Loucy (cell line): Measurements from ENCODE around the gene HOXB7.

Experiments used
- EZH2phosphoT487 ChIP-seq: fragments of 200-600 bp; IDR thresholded peaks from 2 replicates; pipeline ENCODE4 v1.6.1; 2018; ENCODE audit warnings: antibody characterized with exemption, mild to moderate bottlenecking, moderate library complexity, borderline replicate concordance
- TF ChIP-seq, protein P1 (sequence below): fragments of 200-600 bp; sonication (generic); conservative IDR thresholded peaks from 2 replicates; pipeline ENCODE4 v1.5.1; 2014; ENCODE audit warnings: mild to moderate bottlenecking, antibody characterized with exemption, low read length

DNA sequence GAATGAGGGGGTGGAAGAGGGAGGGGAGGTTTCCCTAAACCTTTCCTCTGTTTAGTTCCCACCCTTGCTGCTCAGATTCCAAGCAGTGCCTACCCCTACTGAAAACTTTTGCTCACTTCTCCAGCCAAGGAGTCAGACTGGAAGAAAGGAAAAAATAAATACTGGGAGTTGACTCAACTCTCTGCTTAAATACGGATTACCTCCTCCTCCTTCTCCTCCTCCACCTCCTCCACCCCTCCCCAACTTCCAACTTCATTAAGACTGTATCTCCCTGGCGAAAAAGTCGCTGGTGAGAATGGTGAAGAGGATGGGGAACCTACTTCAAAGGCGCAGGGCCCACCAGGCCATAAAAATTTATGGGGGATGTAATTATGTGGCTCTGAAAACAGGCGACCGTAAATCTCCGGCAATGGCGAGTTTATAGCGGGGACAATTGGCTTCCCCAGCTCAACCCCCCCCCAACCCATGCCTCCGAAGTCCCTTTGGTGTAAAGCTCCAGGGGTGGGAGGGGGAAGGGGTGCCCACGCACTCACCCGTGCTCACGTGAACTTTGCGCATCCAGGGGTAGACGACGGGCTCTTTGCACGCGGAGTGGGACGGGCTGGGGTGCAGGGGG, 33.4 kb downstream of the HOXB7 start:
- TF ChIP-seq, protein P1, sequence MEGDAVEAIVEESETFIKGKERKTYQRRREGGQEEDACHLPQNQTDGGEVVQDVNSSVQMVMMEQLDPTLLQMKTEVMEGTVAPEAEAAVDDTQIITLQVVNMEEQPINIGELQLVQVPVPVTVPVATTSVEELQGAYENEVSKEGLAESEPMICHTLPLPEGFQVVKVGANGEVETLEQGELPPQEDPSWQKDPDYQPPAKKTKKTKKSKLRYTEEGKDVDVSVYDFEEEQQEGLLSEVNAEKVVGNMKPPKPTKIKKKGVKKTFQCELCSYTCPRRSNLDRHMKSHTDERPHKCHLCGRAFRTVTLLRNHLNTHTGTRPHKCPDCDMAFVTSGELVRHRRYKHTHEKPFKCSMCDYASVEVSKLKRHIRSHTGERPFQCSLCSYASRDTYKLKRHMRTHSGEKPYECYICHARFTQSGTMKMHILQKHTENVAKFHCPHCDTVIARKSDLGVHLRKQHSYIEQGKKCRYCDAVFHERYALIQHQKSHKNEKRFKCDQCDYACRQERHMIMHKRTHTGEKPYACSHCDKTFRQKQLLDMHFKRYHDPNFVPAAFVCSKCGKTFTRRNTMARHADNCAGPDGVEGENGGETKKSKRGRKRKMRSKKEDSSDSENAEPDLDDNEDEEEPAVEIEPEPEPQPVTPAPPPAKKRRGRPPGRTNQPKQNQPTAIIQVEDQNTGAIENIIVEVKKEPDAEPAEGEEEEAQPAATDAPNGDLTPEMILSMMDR = no peak
- TF ChIP-seq EZH2phosphoT487 = peak; percentile 63; the same call in 1 of the 2 replicates
